ENCODE results near the gene CFAP299.

CFAP299 gene

DNA sequence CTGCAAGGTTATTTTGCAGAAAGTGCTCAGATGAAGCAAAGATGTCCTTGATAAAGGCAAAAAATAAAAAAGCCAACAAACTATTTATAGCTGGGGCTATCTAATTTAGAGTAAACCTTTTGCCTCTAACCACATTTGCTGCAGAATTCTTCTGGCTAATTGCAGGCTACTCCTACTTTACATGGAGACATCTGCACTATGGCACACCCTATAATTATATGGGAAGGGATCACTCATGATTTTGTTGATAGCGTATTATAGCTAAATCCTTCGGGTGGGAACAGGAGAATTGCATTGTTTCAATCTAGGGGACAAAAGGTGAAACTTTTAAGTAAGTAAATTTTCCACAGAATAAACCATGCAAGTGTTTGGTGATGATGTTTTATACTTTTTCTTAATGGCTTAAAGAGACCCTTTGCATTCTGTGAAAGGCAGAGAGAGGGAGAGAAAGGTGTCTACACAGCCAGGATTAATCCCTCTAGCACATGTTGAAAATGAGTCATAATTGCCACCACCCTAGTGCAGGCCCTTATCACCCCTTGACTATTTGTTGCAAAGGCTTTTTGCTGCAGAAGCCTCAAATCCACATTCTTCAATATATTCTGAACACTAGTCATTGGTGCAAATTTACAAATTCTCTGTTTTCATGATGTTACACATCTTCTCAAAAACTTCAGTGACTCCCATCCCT, 473.7 kb downstream of the CFAP299 start:
- Histone ChIP-seq H3K36me3 (ENCODE audit: control insufficient read depth, insufficient read depth, low read length) (no peaks in the 10 kb centered on the region), H3K27me3 (ENCODE audit: control insufficient read depth, insufficient read depth, low read length) (no peaks in the 10 kb centered on the region), H3K9ac (ENCODE audit: low read depth, low read length) (no peak overlapping the region), H3K4me1 (ENCODE audit: control insufficient read depth, insufficient read depth, low read length) (0 out of 2 replicates have a peak, but pooled peaks cover 2% of the 10 kb centered on the region), H3K4me3 (ENCODE audit: low read depth, low read length) (no peak overlapping the region), H3K9me3 (ENCODE audit: control insufficient read depth, insufficient read depth, low read length) (no peaks in the 10 kb centered on the region), H3K27ac (ENCODE audit: low read depth, low read length) (no peak overlapping the region)

DNA sequence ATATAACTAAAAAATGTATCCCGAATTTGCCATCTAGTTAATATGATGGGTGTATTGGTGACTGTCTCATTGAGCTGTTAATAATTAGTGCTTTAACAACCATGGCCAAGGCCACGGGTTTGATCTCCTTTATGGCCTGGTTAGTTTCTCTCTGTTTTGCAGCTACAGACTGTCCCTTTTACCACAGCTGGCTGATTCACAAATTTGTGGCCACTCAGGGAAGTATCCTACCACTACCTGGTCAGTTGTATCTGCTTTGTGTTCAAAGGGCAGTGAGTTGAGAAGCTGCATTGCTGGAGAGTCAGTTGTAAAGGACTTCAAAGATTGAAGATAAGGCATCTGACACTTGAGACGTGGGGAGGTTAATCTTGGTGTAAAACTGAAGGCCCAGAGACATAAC, 475.9 kb downstream of the CFAP299 start:
- H3K4me1 ChIP-seq (ENCODE audit: control insufficient read depth, insufficient read depth, low read length), result 0 out of 2 replicates have a peak, but pooled peaks cover 4% of the 10 kb centered on the region
- H3K27me3 ChIP-seq (ENCODE audit: control insufficient read depth, insufficient read depth, low read length), result no peaks in the 10 kb centered on the region
- H3K9me3 ChIP-seq (ENCODE audit: control insufficient read depth, insufficient read depth, low read length), result no peaks in the 10 kb centered on the region
- H3K27ac ChIP-seq (ENCODE audit: low read depth, low read length), result no peak overlapping the region
- H3K4me3 ChIP-seq (ENCODE audit: low read depth, low read length), result no peak overlapping the region
- H3K9ac ChIP-seq (ENCODE audit: low read depth, low read length), result no peak overlapping the region
- H3K36me3 ChIP-seq (ENCODE audit: control insufficient read depth, insufficient read depth, low read length), result no peaks in the 10 kb centered on the region

DNA sequence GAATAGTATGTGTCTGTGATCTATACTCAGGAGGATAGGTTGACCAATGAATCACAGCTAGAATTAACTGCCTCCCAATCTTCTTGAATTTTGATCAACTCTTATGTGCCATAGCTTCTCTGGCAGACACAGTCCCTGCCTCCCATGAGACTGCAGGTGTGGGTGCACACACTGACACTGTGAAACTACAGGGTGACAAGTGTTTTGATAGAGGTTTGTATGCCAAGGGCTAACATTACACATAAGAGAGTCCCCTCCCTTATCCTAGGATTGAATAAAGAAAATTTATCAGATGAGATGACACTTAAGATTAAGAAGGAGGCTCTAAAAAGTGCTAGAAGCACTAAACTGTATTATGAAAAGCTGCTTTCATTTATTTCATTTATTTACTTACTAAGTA, 476.6 kb downstream of the CFAP299 start:
- Histone ChIP-seq H3K4me3 (ENCODE audit: low read depth, low read length) (no peak overlapping the region), H3K36me3 (ENCODE audit: control insufficient read depth, insufficient read depth, low read length) (no peaks in the 10 kb centered on the region), H3K9me3 (ENCODE audit: control insufficient read depth, insufficient read depth, low read length) (no peaks in the 10 kb centered on the region), H3K9ac (ENCODE audit: low read depth, low read length) (no peak overlapping the region), H3K27me3 (ENCODE audit: control insufficient read depth, insufficient read depth, low read length) (no peaks in the 10 kb centered on the region), H3K27ac (ENCODE audit: low read depth, low read length) (no peak overlapping the region), H3K4me1 (ENCODE audit: control insufficient read depth, insufficient read depth, low read length) (0 out of 2 replicates have a peak, but pooled peaks cover 4% of the 10 kb centered on the region)

DNA sequence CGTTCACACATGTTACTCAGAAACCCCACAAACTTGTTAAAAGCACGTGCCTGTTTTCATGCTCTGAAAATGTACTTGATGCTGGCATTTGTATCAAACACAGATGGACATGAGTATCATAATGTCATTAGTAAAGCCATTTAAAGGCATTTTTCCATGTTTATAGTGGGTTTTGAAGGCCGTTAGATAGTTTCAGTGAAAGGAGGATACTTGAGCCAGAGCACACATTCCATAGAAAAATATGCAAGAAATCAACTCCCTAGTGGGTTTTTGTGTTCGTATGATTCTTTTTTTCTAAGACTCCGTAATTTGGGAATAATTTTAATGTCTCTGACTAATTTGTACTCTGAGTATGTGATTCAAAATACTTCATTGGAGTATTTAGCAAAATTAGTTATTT, 478.7 kb downstream of the CFAP299 start:
- Histone ChIP-seq H3K9ac (ENCODE audit: low read depth, low read length) (no peak overlapping the region), H3K27ac (ENCODE audit: low read depth, low read length) (no peak overlapping the region), H3K27me3 (ENCODE audit: control insufficient read depth, insufficient read depth, low read length) (no peaks in the 10 kb centered on the region), H3K4me3 (ENCODE audit: low read depth, low read length) (no peak overlapping the region), H3K36me3 (ENCODE audit: control insufficient read depth, insufficient read depth, low read length) (no peaks in the 10 kb centered on the region), H3K9me3 (ENCODE audit: control insufficient read depth, insufficient read depth, low read length) (no peaks in the 10 kb centered on the region), H3K4me1 (ENCODE audit: control insufficient read depth, insufficient read depth, low read length) (0 out of 2 replicates have a peak, but pooled peaks cover 4% of the 10 kb centered on the region)

DNA sequence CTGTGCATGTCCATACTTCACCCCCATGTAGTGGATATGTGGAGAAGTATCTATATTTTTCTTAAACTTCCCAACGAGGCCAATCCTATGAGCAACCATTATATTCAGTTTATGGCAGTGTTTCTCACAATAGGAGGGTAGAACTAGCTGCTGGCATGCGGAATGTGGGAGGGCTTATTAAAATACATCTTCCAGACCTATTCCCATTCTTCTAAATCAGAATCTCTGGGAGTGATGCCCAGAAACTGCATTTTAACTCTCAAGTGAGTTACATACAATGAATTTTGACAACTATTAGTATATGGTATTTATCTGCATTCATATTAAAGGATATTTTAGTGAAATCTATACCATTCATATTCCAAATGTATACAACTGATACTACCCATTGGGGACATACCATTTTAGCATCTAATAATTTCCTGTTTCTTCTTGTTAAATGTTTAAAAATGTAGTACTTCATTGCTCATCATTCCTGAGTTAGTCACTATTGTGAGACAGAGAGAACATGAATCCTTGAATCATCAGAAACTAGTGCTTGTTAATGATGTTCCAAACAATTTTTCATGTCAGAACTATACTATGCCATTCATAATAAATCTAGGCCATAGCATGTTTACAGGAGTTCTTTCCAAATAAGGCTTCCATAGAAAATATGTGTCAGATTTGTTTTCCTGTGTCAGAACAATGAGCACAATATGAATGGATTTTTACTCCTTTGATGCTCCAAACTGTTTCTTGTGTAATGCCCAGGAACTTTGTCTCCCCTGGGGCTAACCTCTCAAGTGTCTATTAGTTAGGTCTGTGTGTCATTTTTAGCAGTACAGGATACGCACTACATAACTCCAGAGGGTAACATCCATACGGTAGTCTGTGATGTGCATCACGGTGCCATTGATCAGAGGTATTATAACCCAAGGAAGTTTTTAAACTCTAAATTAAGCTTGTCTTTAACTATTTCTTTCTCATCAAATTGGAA, 496.1 kb downstream of the CFAP299 start:
- Histone ChIP-seq H3K4me3 (ENCODE audit: low read depth, low read length) (no peak overlapping the region), H3K4me1 (ENCODE audit: control insufficient read depth, insufficient read depth, low read length) (no peaks in the 10 kb centered on the region), H3K27me3 (ENCODE audit: control insufficient read depth, insufficient read depth, low read length) (no peaks in the 10 kb centered on the region), H3K9ac (ENCODE audit: low read depth, low read length) (no peak overlapping the region), H3K27ac (ENCODE audit: low read depth, low read length) (no peak overlapping the region), H3K9me3 (ENCODE audit: control insufficient read depth, insufficient read depth, low read length) (no peaks in the 10 kb centered on the region), H3K36me3 (ENCODE audit: control insufficient read depth, insufficient read depth, low read length) (no peaks in the 10 kb centered on the region)

DNA sequence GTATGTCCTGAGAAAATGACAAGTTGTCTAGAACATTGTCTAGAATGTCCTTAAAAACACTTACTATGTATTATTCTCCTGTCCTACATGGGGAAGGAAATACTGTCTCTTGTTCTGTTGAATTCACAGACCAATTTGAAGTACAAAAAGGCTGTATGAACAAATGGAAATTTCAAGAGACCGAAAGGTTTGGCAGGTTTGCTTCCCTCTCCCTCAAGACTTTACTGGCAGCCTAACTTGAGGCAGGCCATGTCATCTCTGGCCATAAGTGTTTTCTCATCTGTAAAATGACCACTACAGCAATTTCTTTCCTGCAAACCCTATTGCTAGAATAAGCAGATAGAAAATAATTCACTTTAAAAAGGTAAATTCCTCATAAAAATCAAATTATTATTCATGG, 503.8 kb downstream of the CFAP299 start:
- H3K9me3 ChIP-seq (ENCODE audit: control insufficient read depth, insufficient read depth, low read length), result no peaks in the 10 kb centered on the region
- no peaks in the 10 kb centered on the region for H3K4me1 ChIP-seq (ENCODE audit: control insufficient read depth, insufficient read depth, low read length)
- H3K9ac ChIP-seq (ENCODE audit: low read depth, low read length), result no peak overlapping the region
- H3K4me3 ChIP-seq (ENCODE audit: low read depth, low read length), result no peak overlapping the region
- H3K27ac ChIP-seq (ENCODE audit: low read depth, low read length), result no peak overlapping the region
- no peaks in the 10 kb centered on the region for H3K36me3 ChIP-seq (ENCODE audit: control insufficient read depth, insufficient read depth, low read length)
- no peaks in the 10 kb centered on the region for H3K27me3 ChIP-seq (ENCODE audit: control insufficient read depth, insufficient read depth, low read length)

DNA sequence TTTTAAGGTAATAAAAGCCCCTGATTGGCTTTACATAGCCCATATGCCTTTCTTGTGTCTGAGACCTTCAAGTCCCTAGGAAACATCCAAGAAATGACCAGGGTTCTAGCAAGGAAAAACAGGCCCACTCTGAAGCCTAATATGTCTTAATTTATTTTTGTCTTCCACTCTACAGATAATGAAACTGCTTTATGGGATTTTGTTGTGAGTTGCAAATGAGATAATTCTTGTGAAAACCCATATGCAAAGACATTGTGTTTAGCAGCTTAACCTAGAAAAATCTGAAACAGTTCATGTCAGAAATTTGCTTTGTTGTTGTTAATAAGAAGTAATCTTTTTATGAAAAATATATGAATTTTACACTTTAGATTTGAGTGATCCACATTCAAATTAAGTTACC, 504.3 kb downstream of the CFAP299 start:
- H3K4me3 ChIP-seq (ENCODE audit: low read depth, low read length), result no peak overlapping the region
- no peaks in the 10 kb centered on the region for H3K9me3 ChIP-seq (ENCODE audit: control insufficient read depth, insufficient read depth, low read length)
- no peaks in the 10 kb centered on the region for H3K27me3 ChIP-seq (ENCODE audit: control insufficient read depth, insufficient read depth, low read length)
- no peaks in the 10 kb centered on the region for H3K4me1 ChIP-seq (ENCODE audit: control insufficient read depth, insufficient read depth, low read length)
- no peak overlapping the region for H3K9ac ChIP-seq (ENCODE audit: low read depth, low read length)
- no peak overlapping the region for H3K27ac ChIP-seq (ENCODE audit: low read depth, low read length)
- no peaks in the 10 kb centered on the region for H3K36me3 ChIP-seq (ENCODE audit: control insufficient read depth, insufficient read depth, low read length)

DNA sequence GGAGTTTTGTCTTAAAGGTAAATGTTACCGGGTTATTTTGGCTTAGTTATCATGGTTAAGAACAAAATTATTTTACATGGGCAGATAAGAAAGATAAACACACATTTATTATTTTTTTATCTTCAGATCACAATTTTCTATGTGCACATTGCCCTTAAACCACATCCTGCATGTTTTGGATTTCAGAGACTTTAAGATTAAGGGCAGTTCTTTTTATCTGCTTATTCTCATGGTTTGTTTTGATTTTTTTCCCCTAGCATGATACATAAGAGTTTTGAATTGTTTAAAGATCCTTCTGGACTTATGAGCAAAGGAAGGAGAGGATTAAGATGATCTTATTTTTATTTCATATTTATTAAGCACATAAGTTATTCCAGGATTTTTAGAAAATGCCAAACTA, 504.9 kb downstream of the CFAP299 start:
- Histone ChIP-seq H3K4me3 (ENCODE audit: low read depth, low read length) (no peak overlapping the region), H3K4me1 (ENCODE audit: control insufficient read depth, insufficient read depth, low read length) (no peaks in the 10 kb centered on the region), H3K9me3 (ENCODE audit: control insufficient read depth, insufficient read depth, low read length) (no peaks in the 10 kb centered on the region), H3K9ac (ENCODE audit: low read depth, low read length) (no peak overlapping the region), H3K27ac (ENCODE audit: low read depth, low read length) (no peak overlapping the region), H3K27me3 (ENCODE audit: control insufficient read depth, insufficient read depth, low read length) (no peaks in the 10 kb centered on the region), H3K36me3 (ENCODE audit: control insufficient read depth, insufficient read depth, low read length) (no peaks in the 10 kb centered on the region)

DNA sequence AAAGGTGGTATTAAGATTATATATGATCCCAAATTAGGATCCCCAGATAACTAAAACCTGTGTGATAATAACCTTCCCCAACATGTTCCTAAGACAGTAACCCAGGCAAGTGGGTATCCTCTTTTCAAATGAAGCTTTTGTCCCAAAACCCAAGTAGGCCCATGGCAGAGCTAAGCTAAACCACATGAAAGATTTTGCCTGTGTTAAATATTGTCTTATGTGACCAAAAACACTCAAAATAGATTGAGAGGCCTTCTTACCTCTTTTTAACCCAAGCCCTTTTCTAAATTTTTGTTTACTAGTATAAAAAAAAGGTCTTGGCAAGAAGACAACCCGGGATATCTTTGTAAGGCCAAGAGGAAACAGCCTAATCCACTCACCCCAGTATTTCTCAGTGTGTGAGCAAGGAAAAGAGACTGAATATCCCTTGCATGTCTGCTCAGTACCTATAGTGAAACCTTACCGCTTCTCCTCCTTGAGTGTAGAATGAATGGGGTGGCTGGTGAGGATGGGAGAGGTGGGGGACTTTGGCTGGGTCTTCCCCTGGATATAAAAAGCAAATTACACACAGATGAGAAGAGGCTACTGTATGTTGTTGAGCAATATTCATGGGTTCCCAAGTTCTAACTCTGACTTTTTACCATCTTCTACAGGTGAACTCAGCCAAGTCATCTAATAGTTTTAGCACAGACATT, 506.2 kb downstream of the CFAP299 start:
- Histone ChIP-seq H3K4me3 (ENCODE audit: low read depth, low read length) (no peak overlapping the region), H3K9me3 (ENCODE audit: control insufficient read depth, insufficient read depth, low read length) (no peaks in the 10 kb centered on the region)

DNA sequence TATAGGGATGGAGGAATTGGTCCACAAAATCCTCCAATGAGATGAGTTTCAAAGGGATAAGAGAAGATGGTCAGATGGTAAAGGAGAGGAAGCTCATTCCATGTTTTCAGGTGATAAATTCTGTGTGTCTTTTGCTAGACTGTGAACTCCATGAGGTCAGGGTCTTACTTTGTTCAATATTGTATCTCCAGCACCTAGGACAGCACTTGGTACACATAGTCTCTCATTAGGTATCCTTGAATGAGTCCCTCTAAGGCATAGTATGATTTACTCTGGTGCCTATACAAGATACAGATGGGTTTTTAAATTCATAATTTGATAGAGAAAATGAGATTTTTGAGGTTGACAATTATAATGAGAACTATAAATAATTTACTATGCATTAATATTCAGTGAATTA, 510.7 kb downstream of the CFAP299 start:
- Histone ChIP-seq H3K9ac (ENCODE audit: low read depth, low read length) (no peak overlapping the region), H3K9me3 (ENCODE audit: control insufficient read depth, insufficient read depth, low read length) (no peaks in the 10 kb centered on the region), H3K27ac (ENCODE audit: low read depth, low read length) (no peak overlapping the region), H3K4me3 (ENCODE audit: low read depth, low read length) (no peak overlapping the region), H3K4me1 (ENCODE audit: control insufficient read depth, insufficient read depth, low read length) (no peaks in the 10 kb centered on the region), H3K27me3 (ENCODE audit: control insufficient read depth, insufficient read depth, low read length) (no peaks in the 10 kb centered on the region), H3K36me3 (ENCODE audit: control insufficient read depth, insufficient read depth, low read length) (no peaks in the 10 kb centered on the region)

More for the DNA sequence above, 506.2 kb downstream of the CFAP299 start:
- Histone ChIP-seq H3K36me3 (ENCODE audit: control insufficient read depth, insufficient read depth, low read length) (no peaks in the 10 kb centered on the region), H3K27me3 (ENCODE audit: control insufficient read depth, insufficient read depth, low read length) (no peaks in the 10 kb centered on the region), H3K27ac (ENCODE audit: low read depth, low read length) (no peak overlapping the region), H3K9ac (ENCODE audit: low read depth, low read length) (no peak overlapping the region), H3K4me1 (ENCODE audit: control insufficient read depth, insufficient read depth, low read length) (no peaks in the 10 kb centered on the region)
